ENCODE data around the gene HMGN1.

DNA sequence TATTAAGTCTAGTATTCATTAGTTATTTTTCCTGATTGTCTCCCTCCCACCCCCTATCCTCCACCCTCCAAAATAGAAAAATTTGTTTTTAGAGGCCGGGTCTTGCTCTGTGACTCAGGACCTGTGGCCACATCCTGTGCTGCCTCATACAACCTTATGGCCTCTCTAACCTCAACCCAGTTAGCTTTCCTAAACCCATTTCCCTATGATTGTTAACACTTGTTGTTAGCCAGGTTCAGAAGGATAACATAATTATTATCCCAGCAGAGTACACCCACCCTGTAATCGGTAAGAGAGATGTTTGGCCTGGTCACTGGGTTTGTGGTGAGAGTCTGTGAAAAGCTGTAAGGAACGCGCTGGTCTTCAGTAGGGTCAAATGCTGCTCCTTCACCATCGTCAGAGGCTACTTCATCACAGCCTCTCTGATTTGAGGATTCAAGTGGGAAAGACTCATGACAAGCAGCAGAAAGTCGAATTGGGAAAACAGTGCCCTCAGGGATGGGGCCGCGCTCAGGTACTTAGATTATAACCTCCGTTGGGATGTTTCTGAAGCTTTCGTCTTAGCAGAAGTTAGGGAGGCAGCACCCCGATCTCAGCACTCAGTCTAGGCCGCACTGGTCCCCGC lies 35.9 kb upstream of the HMGN1 start:
- TF ChIP-seq, protein P1, sequence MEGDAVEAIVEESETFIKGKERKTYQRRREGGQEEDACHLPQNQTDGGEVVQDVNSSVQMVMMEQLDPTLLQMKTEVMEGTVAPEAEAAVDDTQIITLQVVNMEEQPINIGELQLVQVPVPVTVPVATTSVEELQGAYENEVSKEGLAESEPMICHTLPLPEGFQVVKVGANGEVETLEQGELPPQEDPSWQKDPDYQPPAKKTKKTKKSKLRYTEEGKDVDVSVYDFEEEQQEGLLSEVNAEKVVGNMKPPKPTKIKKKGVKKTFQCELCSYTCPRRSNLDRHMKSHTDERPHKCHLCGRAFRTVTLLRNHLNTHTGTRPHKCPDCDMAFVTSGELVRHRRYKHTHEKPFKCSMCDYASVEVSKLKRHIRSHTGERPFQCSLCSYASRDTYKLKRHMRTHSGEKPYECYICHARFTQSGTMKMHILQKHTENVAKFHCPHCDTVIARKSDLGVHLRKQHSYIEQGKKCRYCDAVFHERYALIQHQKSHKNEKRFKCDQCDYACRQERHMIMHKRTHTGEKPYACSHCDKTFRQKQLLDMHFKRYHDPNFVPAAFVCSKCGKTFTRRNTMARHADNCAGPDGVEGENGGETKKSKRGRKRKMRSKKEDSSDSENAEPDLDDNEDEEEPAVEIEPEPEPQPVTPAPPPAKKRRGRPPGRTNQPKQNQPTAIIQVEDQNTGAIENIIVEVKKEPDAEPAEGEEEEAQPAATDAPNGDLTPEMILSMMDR (IDR thresholded peaks at IDR 0.05): no peak
- no peak for TF ChIP-seq POLR2A (IDR thresholded peaks at IDR 0.05)

Data from body of pancreas (tissue), 4 donors.